GM12892 (cell line): ENCODE results near the gene KAT2A.

Experiments used
- DNase-seq: peaks from one replicate; pipeline ENCODE4 v3.0.0; 2011; ENCODE audit not compliant: insufficient read length
- FAIRE-seq: peaks from 2 replicates; lab custom pipeline; 2011; peaks lifted over from hg19 to GRCh38; lab: Jason Lieb, UNC
- POLR2A ChIP-seq: IDR thresholded peaks from 2 replicates; pipeline ENCODE4 v1.6.1; 2011; ENCODE audit warnings: low read depth, low read length, control low read depth
- POLR2AphosphoS5 ChIP-seq: IDR thresholded peaks from 2 replicates; pipeline ENCODE4 v1.6.1; 2011; ENCODE audit warnings: low read depth, low read length, control low read depth
- TAF1 ChIP-seq: IDR thresholded peaks from 2 replicates; pipeline ENCODE4 v1.6.1; 2011; ENCODE audit warnings: low read depth, mild to moderate bottlenecking, control low read depth, low read length, borderline replicate concordance

The KAT2A gene

DNA sequence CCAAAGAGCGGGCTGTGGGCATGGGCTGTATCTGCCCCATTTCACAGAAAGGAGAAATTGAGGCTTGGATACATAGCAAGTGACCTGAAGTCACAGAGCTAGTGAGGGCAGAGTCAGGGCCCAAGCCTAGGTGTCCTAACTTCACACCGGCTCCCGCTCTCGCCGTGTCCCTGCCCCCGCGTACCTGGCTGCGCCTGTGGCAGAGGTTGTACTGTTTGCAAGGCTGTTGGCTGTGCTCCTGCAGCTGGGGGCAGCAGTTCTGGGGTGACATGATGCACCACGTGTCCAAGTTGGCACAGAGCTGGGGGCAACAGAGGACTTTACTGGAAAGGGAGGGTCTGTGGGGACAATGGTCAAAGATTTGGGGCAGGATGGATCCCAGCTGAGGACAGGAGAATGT is 12.1 kb downstream of the KAT2A start:
- no peak for TF ChIP-seq POLR2A
- TF ChIP-seq TAF1 = no peak
- TF ChIP-seq POLR2AphosphoS5 = no peak
- DNase-seq (no peak), FAIRE-seq (no peak)

DNA sequence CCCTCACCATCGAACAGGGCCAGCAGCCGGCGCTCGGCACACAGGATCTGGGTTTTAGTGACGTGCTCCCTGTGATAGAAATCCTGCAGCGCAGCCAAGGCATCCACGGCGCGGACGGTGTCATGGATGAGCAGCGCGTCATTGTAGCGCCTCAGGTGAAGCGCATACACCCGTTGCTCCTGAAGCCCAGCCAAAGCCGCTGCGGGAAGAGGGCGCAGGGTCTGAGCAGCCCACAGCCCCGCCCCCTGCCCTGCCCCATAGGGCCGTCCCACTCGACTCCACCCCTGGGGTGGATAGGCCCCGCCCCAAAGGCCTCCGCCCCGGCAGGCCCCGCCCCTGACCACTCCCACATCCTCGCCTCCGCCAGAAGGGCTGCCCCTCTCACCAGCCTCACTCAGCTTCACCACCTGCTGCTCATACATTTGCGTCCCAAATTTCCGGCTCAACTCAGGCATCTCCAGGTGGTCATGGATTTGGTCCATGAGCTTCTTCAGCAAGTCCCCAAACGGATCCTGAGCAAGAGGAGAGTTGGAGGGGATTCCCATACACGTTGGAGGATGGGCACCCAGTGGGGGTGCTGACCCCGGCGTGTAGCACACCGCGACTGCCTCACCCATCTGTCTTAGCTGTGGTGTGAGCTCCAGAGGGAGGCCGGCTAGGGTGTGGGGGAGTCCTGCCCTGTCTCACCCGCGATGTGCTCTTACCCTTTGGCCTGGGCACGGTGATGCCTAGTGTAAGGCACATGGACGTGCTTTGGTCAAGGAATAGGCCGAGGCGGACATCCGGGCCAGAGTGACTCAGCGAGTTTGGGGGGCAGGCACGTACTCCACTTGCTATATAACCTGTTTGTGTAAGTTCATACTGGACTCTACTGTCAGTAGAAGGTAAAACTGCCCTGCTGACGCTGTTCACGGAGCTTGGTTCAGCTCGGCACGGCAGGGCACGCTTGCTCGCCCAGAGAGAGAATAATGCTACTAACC is 13.3 kb downstream of the KAT2A start:
- DNase-seq = peak; percentile 99
- TF ChIP-seq POLR2A (no peak), POLR2AphosphoS5 (no peak), TAF1 (no peak)
- peak; percentile 70 for FAIRE-seq

DNA sequence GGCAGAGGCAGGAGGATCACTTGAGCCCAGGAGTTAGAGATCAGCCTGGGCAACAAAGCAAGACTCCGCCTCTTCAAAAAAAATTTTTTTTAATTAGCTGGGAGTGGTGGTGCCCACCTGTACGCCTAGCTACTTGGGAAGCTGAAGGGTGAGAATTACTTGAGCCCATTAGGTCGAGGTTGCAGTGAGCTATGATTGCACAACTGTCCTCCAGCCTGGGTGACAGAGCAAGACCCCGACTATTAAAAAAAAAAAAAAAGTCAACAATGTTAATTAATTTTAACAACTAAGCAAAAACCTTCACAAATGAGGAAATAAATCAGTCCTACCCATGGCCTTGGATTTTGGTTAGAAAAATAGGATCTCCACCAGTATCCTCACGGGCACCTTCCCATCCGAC is 14.0 kb downstream of the KAT2A start:
- TF ChIP-seq POLR2A (no peak), POLR2AphosphoS5 (no peak), TAF1 (no peak)
- FAIRE-seq (no peak), DNase-seq (no peak)

DNA sequence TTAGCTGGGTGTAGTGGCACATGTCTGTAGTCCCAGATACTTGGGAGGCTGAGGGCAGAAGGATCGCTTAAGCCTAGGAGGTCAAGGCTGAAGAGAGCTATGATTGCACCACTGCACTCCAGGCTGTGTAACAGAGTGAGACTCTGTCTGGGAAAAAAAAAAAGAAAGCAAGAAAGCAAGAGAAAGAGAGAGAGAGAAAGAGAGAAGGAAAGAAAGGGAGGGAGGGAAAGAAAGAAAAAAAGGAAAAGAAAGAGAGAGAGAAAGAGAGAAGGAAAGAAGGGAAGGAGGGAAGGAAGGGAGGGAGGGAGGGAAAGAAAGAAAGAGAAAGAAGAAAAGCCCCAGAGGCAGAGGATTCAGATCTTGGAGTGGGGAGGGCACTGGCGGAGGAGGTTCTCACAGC is 15.2 kb downstream of the KAT2A start:
- no peak for TF ChIP-seq TAF1
- TF ChIP-seq POLR2A = no peak
- TF ChIP-seq POLR2AphosphoS5 = no peak
- no peak for DNase-seq
- FAIRE-seq = no peak

DNA sequence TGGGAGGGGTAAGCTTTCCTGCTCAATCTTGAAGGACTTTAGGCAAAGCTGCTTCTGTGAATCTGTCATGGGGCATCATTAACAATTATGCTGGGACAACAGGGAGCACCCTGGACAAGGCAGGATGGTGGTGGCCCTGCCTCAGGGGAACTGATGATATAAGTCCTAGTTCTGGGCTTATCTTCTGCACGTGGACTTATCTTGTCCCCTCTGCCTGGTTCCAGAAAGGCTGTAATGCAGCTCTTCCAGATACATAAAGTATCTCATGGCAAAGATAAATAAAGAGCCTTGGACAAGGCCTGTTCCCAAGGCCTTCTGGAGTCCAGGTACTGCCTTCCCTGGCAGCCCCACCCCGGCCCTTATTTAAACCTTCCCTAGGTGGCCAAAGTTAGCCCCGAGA is 16.9 kb downstream of the KAT2A start:
- no peak for FAIRE-seq
- no peak for DNase-seq
- TF ChIP-seq POLR2A (no peak), POLR2AphosphoS5 (no peak), TAF1 (no peak)

DNA sequence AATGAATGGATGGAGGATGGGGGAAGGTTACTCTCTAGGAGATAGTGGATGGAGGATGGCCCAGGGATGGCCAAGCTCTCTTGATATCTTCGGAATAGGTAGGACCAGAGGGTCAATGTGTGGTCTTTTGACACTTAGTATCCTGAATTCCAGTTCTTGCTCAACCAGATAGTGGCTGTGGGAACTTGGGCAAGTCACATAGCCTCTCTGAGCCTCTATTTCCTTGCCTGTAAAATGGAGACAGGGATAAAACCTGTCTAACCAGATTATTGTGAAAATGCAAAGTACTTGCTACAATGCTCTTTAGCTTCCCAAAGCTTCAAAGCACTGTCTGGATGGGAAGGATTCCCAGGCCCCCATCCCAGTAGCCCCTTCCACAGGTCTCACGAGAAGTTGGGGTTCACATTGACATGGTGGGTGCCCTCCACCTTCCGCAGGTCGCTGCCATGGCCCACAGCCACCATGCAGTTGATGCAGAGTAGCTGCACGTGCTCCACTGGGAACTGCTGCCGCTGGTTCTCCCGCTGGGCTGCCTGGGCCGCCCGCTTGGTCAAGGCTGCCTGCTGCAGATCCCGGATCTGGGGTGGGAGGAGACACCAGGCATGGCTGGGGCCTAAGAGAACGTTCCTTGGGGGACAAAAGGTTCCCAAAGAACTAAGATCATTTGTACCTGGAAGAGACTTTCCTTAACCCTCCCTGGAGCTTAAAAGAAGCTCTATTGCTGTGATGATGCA is 17.8 kb downstream of the KAT2A start:
- FAIRE-seq (no peak), DNase-seq (no peak)
- TF ChIP-seq POLR2A (no peak), POLR2AphosphoS5 (no peak), TAF1 (no peak)

DNA sequence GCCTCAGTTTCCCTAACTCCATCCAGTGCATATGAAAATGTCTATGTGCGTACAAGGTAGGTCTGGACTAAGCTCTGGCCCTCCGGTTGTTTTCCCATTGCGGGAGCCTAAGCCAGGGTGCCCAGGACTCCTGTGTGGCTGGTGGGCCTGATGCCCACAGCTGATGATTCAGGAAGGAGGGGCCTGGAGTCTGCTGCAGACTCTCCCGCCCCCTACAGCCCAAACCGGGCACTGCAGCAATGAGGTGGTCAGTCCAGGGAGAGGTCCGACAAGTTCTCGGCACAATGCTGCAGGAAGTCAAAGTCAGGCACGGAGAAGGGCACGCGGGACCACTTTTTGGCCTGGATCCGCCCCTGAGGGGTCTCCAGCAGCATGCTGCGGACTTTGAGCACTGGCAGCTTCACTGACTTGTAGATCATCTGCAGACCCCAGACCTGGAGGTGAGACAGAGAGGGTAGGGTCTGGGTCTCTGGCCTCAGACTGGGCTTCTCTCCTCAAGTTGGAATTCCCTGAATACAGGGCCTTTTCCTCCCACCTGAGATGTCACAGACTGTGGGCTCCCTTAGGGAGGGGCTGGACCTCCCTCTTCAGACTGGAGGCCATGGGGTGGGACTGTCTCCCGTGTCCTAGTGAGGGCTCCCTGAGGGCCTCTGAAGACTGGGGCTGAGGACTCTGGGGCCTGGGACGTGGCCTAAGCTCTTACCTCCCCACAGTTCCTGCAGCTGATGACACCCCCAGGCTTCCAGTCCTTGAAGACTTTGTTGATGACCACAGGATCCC is 19.5 kb downstream of the KAT2A start:
- peak; percentile 72 for DNase-seq
- FAIRE-seq = peak; percentile 30
- TF ChIP-seq TAF1 (no peak), POLR2A (peak; percentile 23; the same call in 1 of the 2 replicates), POLR2AphosphoS5 (0 out of 2 replicates have a peak, but pooled peaks have one; percentile 17)

DNA sequence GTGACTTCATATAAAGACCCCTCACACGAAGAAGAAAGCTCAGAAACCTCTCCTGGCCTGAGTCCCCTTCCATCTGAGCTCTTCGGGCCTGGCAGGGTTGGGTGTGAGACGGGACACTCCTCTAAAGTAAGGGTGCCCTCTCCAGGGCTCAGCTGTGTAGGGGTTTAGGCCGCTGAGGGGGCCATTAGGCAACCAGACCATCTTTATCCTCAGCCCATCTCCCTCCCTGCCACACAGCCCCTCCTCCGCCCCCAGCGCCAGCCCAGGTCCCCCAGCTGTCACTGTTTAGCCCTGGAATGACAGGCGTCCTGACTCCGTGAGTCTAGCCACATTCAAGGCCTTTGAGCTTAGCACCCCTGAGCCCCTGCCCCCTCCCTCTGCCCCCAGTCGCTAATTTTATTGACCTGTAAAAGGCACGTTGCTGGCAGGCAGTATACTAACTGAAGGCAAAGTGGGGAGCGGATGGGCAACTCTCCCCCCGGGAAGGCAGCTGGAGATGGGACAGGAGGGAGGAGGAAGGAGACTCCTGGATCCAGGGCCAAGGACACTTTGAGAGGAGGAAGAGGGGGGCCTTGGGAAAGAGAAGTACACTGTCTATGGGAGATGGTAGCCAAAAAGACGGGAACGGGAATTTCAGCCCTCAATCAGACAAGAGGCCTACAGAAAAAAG is 22.3 kb downstream of the KAT2A start:
- FAIRE-seq = no peak

DNA sequence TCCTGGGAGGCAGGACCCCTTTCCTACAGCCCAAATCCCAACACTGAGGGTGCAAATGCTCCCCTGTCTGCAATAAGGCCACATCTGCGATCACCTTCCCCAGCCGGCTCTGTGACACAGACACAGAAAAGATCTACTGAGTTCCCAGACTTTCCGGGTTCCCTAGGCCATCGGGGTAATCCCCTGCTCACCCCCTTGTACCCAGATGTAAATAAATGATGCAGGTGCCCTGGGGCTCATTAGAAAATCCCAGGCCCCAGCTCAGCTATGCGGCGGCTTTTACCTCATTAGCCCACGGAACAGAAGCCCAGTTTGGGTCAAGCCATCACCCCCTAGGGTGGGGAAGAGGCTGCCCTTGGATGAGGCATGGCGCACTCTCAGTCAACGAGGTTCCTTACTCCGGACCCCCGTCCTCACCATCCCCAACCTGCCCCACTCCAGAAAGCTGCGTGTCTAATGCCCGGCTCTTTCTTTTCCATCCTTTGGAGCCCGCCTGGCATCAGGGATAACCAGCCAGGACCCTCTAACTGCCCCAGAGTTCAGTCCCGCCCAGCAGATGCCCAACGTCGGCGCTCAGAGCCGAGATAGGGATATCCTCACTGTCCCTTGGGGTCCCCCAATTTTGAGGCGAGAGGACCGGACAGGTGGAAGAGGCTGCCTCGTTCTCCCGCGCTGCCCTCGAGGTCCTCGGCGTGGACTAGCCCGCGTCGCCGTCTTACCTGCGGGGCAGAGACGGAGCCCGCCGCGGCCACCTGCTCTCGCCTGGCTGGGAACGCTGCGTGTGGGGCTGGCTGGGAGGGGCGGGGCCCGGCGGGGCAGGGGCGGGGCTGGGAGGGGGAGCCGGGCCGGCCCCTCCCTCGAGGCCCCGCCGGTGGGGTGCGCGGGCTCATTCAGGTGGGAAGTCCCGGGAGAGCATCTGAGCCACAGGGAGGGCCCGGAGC is 23.2 kb downstream of the KAT2A start, which contains the start of gene ZNF385C:
Gene ZNF385C (minus strand): TSS at position 783 of the 941 bp plus-strand sequence. CDS start 35,417 bp downstream, outside the sequence.
- DNase-seq (peak; percentile 66), FAIRE-seq (no peak)
- TF ChIP-seq POLR2A (no peak), POLR2AphosphoS5 (no peak), TAF1 (no peak)

More for the DNA sequence above, 22.3 kb downstream of the KAT2A start:
- TF ChIP-seq TAF1 (no peak), POLR2AphosphoS5 (no peak), POLR2A (no peak)
- no peak for DNase-seq
